ENCODE measurements around the gene HHLA2.

The HHLA2 gene

DNA sequence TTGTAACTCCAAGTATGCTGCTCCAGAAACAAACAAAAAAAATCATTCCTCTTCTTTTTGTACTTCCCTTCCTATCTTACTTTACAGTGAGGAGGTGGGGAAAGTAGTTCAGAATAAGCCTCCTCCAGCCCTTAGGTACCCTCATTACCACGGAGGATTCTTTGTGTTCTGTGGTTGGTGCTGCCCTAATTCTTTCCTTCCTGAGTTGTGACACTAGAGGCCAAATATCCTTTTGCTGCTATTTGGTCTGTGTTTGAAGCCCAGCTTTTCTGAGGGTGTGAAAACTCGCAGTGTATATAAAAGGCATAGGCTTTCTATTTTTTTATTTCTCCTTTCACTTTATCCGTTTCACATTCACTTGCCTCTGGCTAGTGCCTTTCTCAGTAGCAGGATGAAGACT lies 98.2 kb downstream of the HHLA2 start:
- no peak for DNase-seq

- no peak for DNase-seq
Observed at GRCh38 chr3:108396336-108396735, 100.0 kb downstream of the HHLA2 start.

DNA sequence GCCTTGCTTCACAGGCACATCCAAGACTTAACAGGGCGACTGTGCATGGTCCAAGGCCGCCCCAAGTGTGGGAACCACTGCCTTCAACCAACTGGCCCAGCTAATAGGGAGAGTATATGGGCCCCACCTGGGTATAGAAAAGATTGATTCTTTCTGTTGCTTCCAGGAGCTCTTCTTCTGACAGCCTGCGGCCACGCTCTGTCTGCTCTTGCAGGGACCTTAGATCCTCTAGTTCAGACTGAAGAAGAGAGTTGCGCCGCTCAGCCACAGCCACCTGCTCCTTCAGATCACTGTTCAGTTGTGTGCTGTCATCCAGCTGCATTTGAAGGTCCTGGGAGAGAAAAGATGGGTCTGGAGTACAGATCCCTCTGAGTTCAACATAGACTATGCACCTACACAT lies 102.2 kb downstream of the HHLA2 start:
- no peak for DNase-seq

DNA sequence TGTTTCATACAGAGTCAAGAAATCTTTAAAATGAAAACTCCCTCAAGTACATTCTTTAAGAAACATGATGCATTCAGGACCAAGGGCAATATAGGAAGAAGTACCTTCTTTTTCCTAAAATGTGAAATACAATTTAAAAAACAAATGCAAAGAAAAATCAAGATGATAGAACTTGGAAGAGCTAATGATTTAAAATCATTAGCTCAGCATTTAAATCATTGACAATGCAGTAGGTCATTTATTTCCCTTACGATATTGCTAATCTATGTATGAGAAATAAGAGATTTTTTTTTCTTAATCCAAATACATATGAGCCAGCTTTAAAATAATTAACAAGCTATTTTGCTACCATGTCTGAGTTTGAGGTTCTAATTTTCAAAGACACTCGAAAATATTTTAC lies 105.5 kb downstream of the HHLA2 start:
- DNase-seq = no peak

GRCh38 chr3:108403198-108403597 lies 106.8 kb downstream of the HHLA2 start:
- DNase-seq = no peak

DNA sequence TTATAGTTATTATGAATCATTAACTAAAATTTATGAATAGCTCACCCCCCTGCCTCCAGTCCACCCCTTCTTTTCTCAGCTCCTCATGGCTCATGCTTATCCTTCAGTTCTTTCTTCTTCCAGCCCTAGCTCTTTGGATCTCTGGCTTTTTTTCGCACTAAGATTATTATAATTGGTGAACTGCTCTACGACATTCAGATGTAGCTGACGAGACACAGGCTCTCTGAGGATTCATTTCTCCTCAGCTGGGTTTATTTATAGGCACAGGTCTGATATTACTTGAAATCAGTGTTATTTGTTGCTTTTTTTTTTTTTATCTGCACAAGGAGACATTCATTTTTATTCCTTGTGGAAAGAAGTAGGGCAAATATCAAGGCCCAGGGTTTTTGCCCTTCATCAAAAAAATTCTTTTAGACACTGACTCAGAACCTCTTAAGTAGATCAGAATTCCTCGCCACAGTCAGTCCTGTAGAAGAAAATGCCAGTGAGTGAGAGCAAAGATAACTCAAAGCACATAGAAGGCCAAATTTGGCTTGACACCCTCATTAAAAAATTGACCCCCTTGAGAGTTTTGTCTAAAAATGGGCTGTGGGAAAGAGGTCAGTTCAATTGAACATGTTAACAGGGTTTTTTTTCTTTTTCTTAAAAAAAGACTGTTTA lies 107.5 kb downstream of the HHLA2 start:
- DNase-seq = no peak

DNA sequence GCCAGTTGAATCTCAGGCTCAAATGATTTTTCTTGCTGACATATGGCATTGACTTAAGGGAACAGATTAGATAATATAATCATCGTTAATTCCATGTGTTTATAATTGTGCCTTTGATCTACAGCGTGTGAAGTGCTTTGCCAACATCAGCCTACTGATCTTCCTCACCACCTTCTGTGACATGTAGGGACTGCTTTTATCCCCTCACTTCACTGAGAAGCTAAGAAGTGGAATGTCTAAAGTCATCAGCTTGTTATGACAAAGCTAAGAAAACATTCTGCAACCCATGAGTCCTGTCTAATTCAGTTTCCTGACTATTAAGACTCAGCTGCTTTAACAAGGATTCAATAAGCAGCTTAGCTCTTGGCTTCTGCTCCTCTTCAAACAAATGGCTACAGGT lies 108.0 kb downstream of the HHLA2 start:
- DNase-seq = no peak

DNA sequence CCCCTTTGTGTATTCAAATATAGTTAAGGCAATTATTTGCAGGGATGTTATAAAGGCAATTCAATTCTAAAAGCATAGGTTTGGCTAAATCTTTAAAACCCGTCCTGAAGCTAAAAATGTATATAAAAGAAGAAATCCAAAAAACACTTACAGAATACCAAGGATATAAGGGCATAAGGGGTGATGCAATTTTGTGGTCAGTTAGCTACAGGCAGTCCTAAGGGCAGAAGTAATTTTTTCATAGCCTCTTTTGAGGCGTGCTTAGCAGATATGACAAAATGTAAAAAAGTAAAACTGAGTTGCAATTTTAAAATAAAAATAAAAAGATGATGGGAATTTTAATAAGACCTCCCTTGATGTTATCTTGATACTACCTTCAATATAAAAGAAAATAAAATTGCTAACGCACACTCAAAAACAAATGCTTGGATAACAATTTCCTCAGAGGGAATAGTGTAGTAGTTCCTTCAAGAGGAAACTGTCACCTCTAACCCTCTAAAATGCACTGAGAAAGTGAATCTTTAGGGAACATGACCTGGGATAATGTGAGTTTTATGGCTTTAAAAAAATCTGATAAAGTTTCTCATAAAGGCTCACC lies 109.8 kb downstream of the HHLA2 start:
- DNase-seq = no peak

GRCh38 chr3:108406661-108407206 lies 110.4 kb downstream of the HHLA2 start:
- DNase-seq = peak; percentile 65

DNA sequence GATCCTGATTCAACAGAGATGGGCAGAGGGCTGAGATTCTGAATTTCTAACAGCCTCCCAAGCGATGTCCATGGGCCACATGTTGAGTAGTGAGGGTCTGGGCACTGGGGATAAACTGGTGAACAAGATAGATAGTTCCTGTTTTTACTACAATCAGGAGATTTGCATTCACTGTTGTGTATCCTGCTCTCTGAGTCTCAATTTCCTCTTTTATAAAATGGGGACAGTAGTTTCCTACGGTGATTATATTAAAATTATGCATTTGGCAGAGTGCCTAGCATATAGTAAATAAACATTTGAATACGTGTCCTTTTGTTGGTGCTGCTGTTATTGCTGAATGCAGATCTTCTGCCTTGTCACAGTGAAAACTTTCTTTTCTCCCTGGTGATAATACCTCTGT lies 111.5 kb downstream of the HHLA2 start:
- no peak for DNase-seq

- no peak for DNase-seq
Observed at GRCh38 chr3:108408883-108409799, 112.8 kb downstream of the HHLA2 start.

GRCh38 chr3:108409800-108410178 lies 113.4 kb downstream of the HHLA2 start:
- no peak for DNase-seq

GRCh38 chr3:108410531-108410984 lies 114.2 kb downstream of the HHLA2 start:
- DNase-seq = no peak

DNA sequence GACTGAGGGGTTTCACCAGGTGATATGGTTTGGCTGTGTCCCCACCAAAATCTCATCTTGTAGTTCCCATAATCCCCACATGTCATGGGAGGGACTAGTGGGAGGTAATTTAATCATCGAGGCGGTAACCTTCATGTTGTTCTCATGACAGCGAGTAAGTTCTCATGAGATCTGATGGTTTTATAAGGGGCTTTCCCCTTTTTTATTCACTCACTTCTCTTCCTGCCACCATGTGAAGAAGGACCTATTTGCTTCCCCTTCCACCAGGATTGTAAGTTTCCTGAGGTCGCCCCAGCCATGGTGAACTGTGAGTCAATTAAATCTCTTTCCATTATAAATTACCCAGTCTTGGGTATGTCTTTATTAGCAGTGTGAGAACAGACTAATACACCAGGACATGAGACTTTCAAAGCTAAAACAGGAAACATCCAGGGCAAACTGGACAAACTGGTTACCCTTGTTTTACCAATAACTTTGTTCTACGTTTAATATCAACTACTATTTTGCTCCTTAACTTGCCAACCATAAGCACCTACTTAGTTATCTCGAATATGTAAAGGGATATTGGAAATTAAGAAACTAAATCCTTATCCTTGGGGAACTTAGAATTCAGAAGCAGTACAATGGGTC lies 115.9 kb downstream of the HHLA2 start:
- no peak for DNase-seq

- no peak for DNase-seq
Observed at GRCh38 chr3:108414007-108414406, 117.7 kb downstream of the HHLA2 start.

GRCh38 chr3:108415661-108416060 lies 119.3 kb downstream of the HHLA2 start:
- no peak for DNase-seq

- DNase-seq = no peak
Observed at GRCh38 chr3:108416111-108416869, 119.9 kb downstream of the HHLA2 start.

- no peak for DNase-seq
Observed at GRCh38 chr3:108420926-108421325, 124.6 kb downstream of the HHLA2 start.
